Activated CD8-positive, alpha-beta memory T cell treated with anti-CD3 and anti-CD28 coated beads for 1 hour (primary cell): Measurements from ENCODE around the gene SLC27A5.
A peak's percentile ranks its signal among the peaks of the same experiment; 100 is the strongest.
"Not testable (repeated sequence)": the region's sequence is repeated elsewhere in the genome, so short reads cannot be mapped to it uniquely, and the experiment has no call there.

ENCODE experiments used
- DNase-seq, 2 donors: peaks; one replicate each; pipeline ENCODE4 v3.0.0-alpha.2; 2020; ENCODE audit warnings: low read depth in 1 of 2; ENCODE audit errors: extremely low read depth in 1 of 2

The SLC27A5 gene

GRCh38 chr19:58471736-58472135 lies 40.1 kb downstream of the SLC27A5 start:
- DNase-seq = no peak

GRCh38 chr19:58470837-58471543 lies 40.8 kb downstream of the SLC27A5 start:
- not testable (repeated sequence) for DNase-seq

- no peak for DNase-seq
Observed at GRCh38 chr19:58469241-58470013, 42.4 kb downstream of the SLC27A5 start.

GRCh38 chr19:58468216-58468839 lies 43.5 kb downstream of the SLC27A5 start:
- no peak for DNase-seq

GRCh38 chr19:58466760-58467589 lies 44.8 kb downstream of the SLC27A5 start, which contains the start of gene ZNF324:
Gene ZNF324, plus strand, starts transcription at chr19:58467080. Its CDS starts 2,106 bp downstream, at chr19:58469186.
- peak; percentile 96 to 97 for DNase-seq

- no peak for DNase-seq
Observed at GRCh38 chr19:58466089-58466759, 45.6 kb downstream of the SLC27A5 start.

- DNase-seq = no peak
Observed at GRCh38 chr19:58460039-58460438, 51.8 kb downstream of the SLC27A5 start.

- no peak for DNase-seq
Observed at GRCh38 chr19:58456111-58456510, 55.7 kb downstream of the SLC27A5 start.

GRCh38 chr19:58455306-58455705 lies 56.5 kb downstream of the SLC27A5 start:
- DNase-seq = no peak

GRCh38 chr19:58453743-58454142 lies 58.0 kb downstream of the SLC27A5 start:
- no peak for DNase-seq

- peak; percentile 90 to 94 for DNase-seq
Observed at GRCh38 chr19:58451358-58452101, 60.3 kb downstream of the SLC27A5 start, which contains the start of gene ZNF324B. Gene ZNF324B, plus strand, starts transcription at chr19:58451622. Its CDS starts 2,080 bp downstream, at chr19:58453702.

- no peak for DNase-seq
Observed at GRCh38 chr19:58450856-58451357, 60.9 kb downstream of the SLC27A5 start.

- not testable (repeated sequence) for DNase-seq
Observed at GRCh38 chr19:58449980-58450379, 61.8 kb downstream of the SLC27A5 start.

- not testable (repeated sequence) for DNase-seq
Observed at GRCh38 chr19:58448860-58449259, 62.9 kb downstream of the SLC27A5 start.
